B cell (primary cell): Measurements from ENCODE around the gene CCT4. TPM values are rescaled to one million over a fixed set of nuclear protein-coding genes. Genes with fewer than 3 reads are reported as not detected.

Source experiments
- ATAC-seq: fragments of 200-7000 bp; cut with Tn5 transposase; one replicate; pipeline ENCODE4 v1.10.0; 2021; ENCODE audit warnings: low read depth, mild to moderate bottlenecking, moderate number of reproducible peaks, moderate library complexity
- CTCF ChIA-PET: fragments of 350-600 bp; sonication (Branson Sonifier 250); formaldehyde crosslinking; loops from one replicate; lab custom pipeline; 2021; ENCODE audit warnings: antibody characterized with exemption, inconsistent platforms; lab: Charles Lee
- POLR2A ChIA-PET: fragments of 350-600 bp; sonication (Branson Sonifier 250); formaldehyde crosslinking; loops from one replicate; lab custom pipeline; 2021; ENCODE audit warnings: antibody characterized with exemption; lab: Charles Lee
- DNase-seq: peaks from one replicate; pipeline ENCODE4 v3.0.0; 2013
- H2AFZ ChIP-seq: 2 replicates; pipeline ENCODE4 v1.6.1; 2012; ENCODE audit warnings: mild to moderate bottlenecking, low read depth, low read length; ENCODE audit not compliant: insufficient read depth, poor library complexity, severe bottlenecking
- H3K27ac ChIP-seq, 2 donors: 1 replicate in 1 of 2; 2 replicates in 1 of 2; pipeline ENCODE4 v1.5.1; 2012 to 2013; ENCODE audit warnings: low read length in 2 of 2, mild to moderate bottlenecking in 2 of 2, moderate library complexity in 1 of 2
- H3K27me3 ChIP-seq, 4 experiments: fragments of 200-600 bp in 1 of 4; sonication (generic) in 1 of 4; replicated peaks in 1 of 4; 1 replicate in 2 of 4; 2 replicates in 2 of 4; pipeline versions ENCODE4 v1.6.1 to v1.7.0; 2013 to 2016; ENCODE audit warnings: low read length in 3 of 4, mild to moderate bottlenecking in 2 of 4, mixed read lengths in 1 of 4, moderate library complexity in 1 of 4; ENCODE audit not compliant: insufficient read depth in 4 of 4, control insufficient read depth in 3 of 4; ENCODE audit errors: control extremely low read depth in 1 of 4
- H3K36me3 ChIP-seq, 2 experiments: replicated peaks in 1 of 2; 1 replicate in 1 of 2; 2 replicates in 1 of 2; pipeline versions ENCODE4 v1.6.1 to v1.7.1; 2013; ENCODE audit warnings: low read length in 1 of 2; ENCODE audit not compliant: insufficient read depth in 2 of 2, control insufficient read depth in 1 of 2; ENCODE audit errors: control extremely low read depth in 1 of 2, extremely low read depth in 1 of 2
- H3K4me1 ChIP-seq, 2 donors: fragments of 200-600 bp in 1 of 2; sonication (generic) in 1 of 2; 1 replicate in 1 of 2; 2 replicates in 1 of 2; pipeline versions ENCODE4 v1.5.1 to v1.6.1; 2013 to 2017; ENCODE audit warnings: low read length in 2 of 2; ENCODE audit not compliant: control insufficient read depth in 2 of 2, insufficient read depth in 2 of 2
- H3K4me2 ChIP-seq: replicated peaks from 2 replicates; pipeline ENCODE3; 2012; ENCODE audit warnings: mild to moderate bottlenecking, low read depth, low read length; ENCODE audit not compliant: poor library complexity, severe bottlenecking
- H3K4me3 ChIP-seq, 5 experiments: fragments of 200-600 bp in 1 of 5; sonication (generic) in 1 of 5; 1 replicate in 3 of 5; 2 replicates in 2 of 5; pipeline versions ENCODE4 v1.5.1 to v1.7.0; 2011 to 2016; ENCODE audit warnings: low read length in 4 of 5, mild to moderate bottlenecking in 4 of 5, low read depth in 2 of 5, control low read depth in 1 of 5, moderate library complexity in 1 of 5; ENCODE audit not compliant: insufficient read depth in 1 of 5; ENCODE audit errors: control extremely low read depth in 1 of 5, extremely low read depth in 1 of 5
- H3K79me2 ChIP-seq: fragments of 200-600 bp; sonication (generic); one replicate; pipeline ENCODE4 v1.6.0; 2016; ENCODE audit warnings: low read length; ENCODE audit not compliant: control insufficient read depth, insufficient read depth
- H3K9ac ChIP-seq: fragments of 200-600 bp; sonication (generic); 2 replicates; pipeline ENCODE4 v1.6.1; 2017; ENCODE audit warnings: mild to moderate bottlenecking, low read length, moderate library complexity
- H3K9me3 ChIP-seq, 3 donors: one replicate each; pipeline versions ENCODE4 v1.6.1 to v1.7.1; 2013; ENCODE audit warnings: low read length in 2 of 3; ENCODE audit not compliant: control insufficient read depth in 2 of 3, insufficient read depth in 1 of 3; ENCODE audit errors: control extremely low read depth in 1 of 3
- H4K20me1 ChIP-seq: 2 replicates; pipeline ENCODE4 v1.6.0; 2012; ENCODE audit warnings: mild to moderate bottlenecking, low read length; ENCODE audit not compliant: insufficient read depth, control insufficient read depth, poor library complexity, severe bottlenecking
- H3K27ac Mint-ChIP-seq: one replicate; pipeline ENCODE4 v1.8.0; 2021; ENCODE audit warnings: mixed read lengths
- H3K27me3 Mint-ChIP-seq: one replicate; pipeline ENCODE4 v1.8.0; 2021; ENCODE audit warnings: mixed read lengths
- H3K4me1 Mint-ChIP-seq: one replicate; pipeline ENCODE4 v1.8.0; 2021; ENCODE audit warnings: mixed read lengths
- H3K4me3 Mint-ChIP-seq: one replicate; pipeline ENCODE4 v1.8.0; 2021; ENCODE audit warnings: mixed read lengths
- H3K9me3 Mint-ChIP-seq: one replicate; pipeline ENCODE4 v1.8.0; 2022; ENCODE audit warnings: mixed read lengths; ENCODE audit not compliant: insufficient read depth
- CTCF ChIP-seq: fragments of 200-600 bp; IDR thresholded peaks from one replicate; pipeline ENCODE4 v1.8.0; 2022; ENCODE audit warnings: antibody characterized with exemption, mild to moderate bottlenecking
- EZH2 ChIP-seq: IDR thresholded peaks from 2 replicates; pipeline ENCODE4 v1.6.1; 2012; ENCODE audit warnings: borderline replicate concordance, low read depth, mild to moderate bottlenecking, moderate library complexity, low read length; ENCODE audit not compliant: insufficient read depth, poor library complexity, severe bottlenecking
- WGBS: methylation state at CpG from one replicate; pipeline ENCODE4 v1.1.5; 2013; ENCODE audit warnings: missing lambda C conversion rate; ENCODE audit not compliant: insufficient coverage; 5-methylcytosine and 5-hydroxymethylcytosine counted together
- intact Hi-C: fragments of 100-400 bp; cut with micrococcal nuclease; formaldehyde crosslinking; loops from one replicate; pipeline ENCODE4 v1.10.0; 2022
- polyA plus RNA-seq: library from polyadenylated mRNA; depleted of rRNA; stranded (reverse); fragments of >200 nt; gene quantifications from 2 replicates; pipeline ENCODE4 v1.2.3, GENCODE V29; 2012
- total RNA-seq, 2 donors: library from RNA; stranded (reverse); fragments of 120-200 nt in 1 of 2; gene quantifications; 1 replicate in 1 of 2; 2 replicates in 1 of 2; pipeline versions ENCODE4 v1.2.3 to v1.2.4, GENCODE V29; 2013 to 2022

CCT4 gene
- total and polyA plus RNA-seq, 2 donors (not counting 1 experiment from before 2014, with no cell fraction given): 31.2 to 88.0 TPM

GRCh38 chr2:61862085-61862484 lies 26.4 kb downstream of the CCT4 start:
- Histone ChIP-seq H3K4me3 (no peak overlapping the region), H3K79me2 (no peaks in the 10 kb centered on the region), H4K20me1 (no peaks in the 10 kb centered on the region), H3K4me1 (no peaks in the 10 kb centered on the region), H3K9ac (no peak overlapping the region), H3K27ac (no peak overlapping the region), H3K9me3 (peaks cover 1 to 6% (median 4%) of the 10 kb centered on the region in 3 donors), H2AFZ (no peak overlapping the region), H3K4me2 (no peak overlapping the region), H3K36me3 (peaks cover under 1 to 18% of the 10 kb centered on the region in 2 experiments), H3K27me3 (no peaks in the 10 kb centered on the region)
- CTCF ChIA-PET: no interaction called here
- H3K9me3 Mint-ChIP-seq: peaks cover 2% of the 10 kb centered on the region
- WGBS: 100% methylated on average over 2 of the region's 5 CpGs
- peaks cover 2% of the 10 kb centered on the region for H3K4me1 Mint-ChIP-seq
- no peak for ATAC-seq
- DNase-seq: no peak
- no peak overlapping the region for H3K4me3 Mint-ChIP-seq
- no peaks in the 10 kb centered on the region for H3K27me3 Mint-ChIP-seq
- intact Hi-C loops: no loop called here
- TF ChIP-seq CTCF (no peak), EZH2 (no peak)
- H3K27ac Mint-ChIP-seq: no peak overlapping the region
- POLR2A ChIA-PET: no interaction called here

GRCh38 chr2:61857224-61857623 lies 31.2 kb downstream of the CCT4 start:
- no peak for TF ChIP-seq CTCF
- TF ChIP-seq EZH2: no peak
- Histone ChIP-seq H2AFZ (no peak overlapping the region), H3K27me3 (no peaks in the 10 kb centered on the region), H3K4me1 (peaks cover 11 to 16% of the 10 kb centered on the region in 2 donors), H3K36me3 (no peaks in the 10 kb centered on the region), H3K27ac (no peak overlapping the region), H3K4me2 (no peak overlapping the region), H4K20me1 (no peaks in the 10 kb centered on the region), H3K9me3 (peaks cover under 1 to 4% (median 4%) of the 10 kb centered on the region in 3 donors), H3K79me2 (no peaks in the 10 kb centered on the region), H3K9ac (no peak overlapping the region), H3K4me3 (no peak overlapping the region)
- H3K4me1 Mint-ChIP-seq: peaks cover 23% of the 10 kb centered on the region
- CTCF ChIA-PET: no interaction called here
- no peak overlapping the region for H3K27ac Mint-ChIP-seq
- H3K4me3 Mint-ChIP-seq: no peak overlapping the region
- no peaks in the 10 kb centered on the region for H3K27me3 Mint-ChIP-seq
- WGBS: 100% methylated on average over 1 of the region's 3 CpGs
- POLR2A ChIA-PET: interaction anchor here (0.7 kb wide), 1 partner anchor 1097 kb away, joined by 12 read pairs; no protein-coding TSS in a partner anchor
- peaks cover 2% of the 10 kb centered on the region for H3K9me3 Mint-ChIP-seq
- intact Hi-C loops: no loop called here
- DNase-seq (peak; percentile 20), ATAC-seq (no peak)
